Progenitor cell of endocrine pancreas (in vitro differentiated cells): Measurements from ENCODE around the gene RPRML. TPM values are rescaled to one million over a fixed set of nuclear protein-coding genes. Genes with fewer than 3 reads are reported as not detected.

Source experiments
- DNase-seq: peaks from one replicate; pipeline ENCODE4 v3.0.0; 2021; ENCODE audit warnings: low spot score; ENCODE audit not compliant: unreplicated experiment
- H3K27ac Mint-ChIP-seq: 2 replicates; pipeline ENCODE4 v1.8.0; 2021; ENCODE audit warnings: mild to moderate bottlenecking, moderate library complexity, mixed read lengths
- H3K27me3 Mint-ChIP-seq: 2 replicates; pipeline ENCODE4 v1.8.0; 2021; ENCODE audit warnings: mixed read lengths
- H3K36me3 Mint-ChIP-seq: 2 replicates; pipeline ENCODE4 v1.8.0; 2022; ENCODE audit warnings: mixed read lengths; ENCODE audit not compliant: insufficient read depth
- H3K4me1 Mint-ChIP-seq: 2 replicates; pipeline ENCODE4 v1.8.0; 2021; ENCODE audit warnings: low read depth, mixed read lengths
- H3K4me3 Mint-ChIP-seq: 2 replicates; pipeline ENCODE4 v1.8.0; 2021; ENCODE audit warnings: low read depth, mild to moderate bottlenecking, moderate library complexity, mixed read lengths
- H3K9me3 Mint-ChIP-seq: 2 replicates; pipeline ENCODE4 v1.8.0; 2021; ENCODE audit warnings: low read depth, mixed read lengths
- microRNA-seq: library from miRNA; unstranded; fragments of <30 nt; microRNA quantifications from one replicate; pipeline ENCODE4 v1.1.0, GENCODE V29; 2020; ENCODE audit warnings: borderline number of aligned reads; ENCODE audit not compliant: unreplicated experiment
- total RNA-seq: library from RNA; stranded (reverse); gene quantifications from 2 replicates; pipeline ENCODE4 v1.2.1, GENCODE V29; 2021
- TF ChIP-seq, protein P1 (sequence below): fragments of 200-600 bp; sonication (generic); IDR thresholded peaks from one replicate; pipeline ENCODE4 v1.5.0; 2021; ENCODE audit warnings: antibody characterized with exemption, mild to moderate bottlenecking; ENCODE audit not compliant: unreplicated experiment

RPRML gene
- total RNA-seq, 1 donor from 2014 or later, result not detected

DNA sequence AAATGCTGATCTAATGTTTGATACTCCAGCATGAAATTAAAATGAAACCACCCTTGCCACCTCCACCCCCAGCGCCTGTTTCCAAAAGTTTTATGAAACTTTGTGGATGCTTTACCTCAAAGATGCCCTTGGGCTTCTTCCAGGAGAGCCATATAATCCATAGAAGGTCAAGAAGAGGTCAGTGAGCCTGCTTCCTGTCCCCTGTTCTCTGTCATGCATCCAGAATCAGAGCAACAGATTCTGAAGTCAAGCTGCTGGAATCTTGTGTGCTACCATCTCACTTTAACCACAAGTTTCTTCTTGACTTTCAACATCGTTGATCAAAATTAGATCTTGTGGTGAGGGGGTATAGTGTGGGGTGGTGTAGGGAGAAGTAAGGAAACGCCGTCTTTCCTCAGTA is 47.5 kb downstream of the RPRML start:
- no peaks in the 10 kb centered on the region for H3K9me3 Mint-ChIP-seq
- H3K4me3 Mint-ChIP-seq, result no peak overlapping the region
- no peaks in the 10 kb centered on the region for H3K27me3 Mint-ChIP-seq
- peaks cover 12% of the 10 kb centered on the region for H3K36me3 Mint-ChIP-seq
- no peak overlapping the region for H3K27ac Mint-ChIP-seq
- DNase-seq, result no peak
- peaks cover 16% of the 10 kb centered on the region for H3K4me1 Mint-ChIP-seq
- TF ChIP-seq, protein P1, sequence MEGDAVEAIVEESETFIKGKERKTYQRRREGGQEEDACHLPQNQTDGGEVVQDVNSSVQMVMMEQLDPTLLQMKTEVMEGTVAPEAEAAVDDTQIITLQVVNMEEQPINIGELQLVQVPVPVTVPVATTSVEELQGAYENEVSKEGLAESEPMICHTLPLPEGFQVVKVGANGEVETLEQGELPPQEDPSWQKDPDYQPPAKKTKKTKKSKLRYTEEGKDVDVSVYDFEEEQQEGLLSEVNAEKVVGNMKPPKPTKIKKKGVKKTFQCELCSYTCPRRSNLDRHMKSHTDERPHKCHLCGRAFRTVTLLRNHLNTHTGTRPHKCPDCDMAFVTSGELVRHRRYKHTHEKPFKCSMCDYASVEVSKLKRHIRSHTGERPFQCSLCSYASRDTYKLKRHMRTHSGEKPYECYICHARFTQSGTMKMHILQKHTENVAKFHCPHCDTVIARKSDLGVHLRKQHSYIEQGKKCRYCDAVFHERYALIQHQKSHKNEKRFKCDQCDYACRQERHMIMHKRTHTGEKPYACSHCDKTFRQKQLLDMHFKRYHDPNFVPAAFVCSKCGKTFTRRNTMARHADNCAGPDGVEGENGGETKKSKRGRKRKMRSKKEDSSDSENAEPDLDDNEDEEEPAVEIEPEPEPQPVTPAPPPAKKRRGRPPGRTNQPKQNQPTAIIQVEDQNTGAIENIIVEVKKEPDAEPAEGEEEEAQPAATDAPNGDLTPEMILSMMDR, result no peak

DNA sequence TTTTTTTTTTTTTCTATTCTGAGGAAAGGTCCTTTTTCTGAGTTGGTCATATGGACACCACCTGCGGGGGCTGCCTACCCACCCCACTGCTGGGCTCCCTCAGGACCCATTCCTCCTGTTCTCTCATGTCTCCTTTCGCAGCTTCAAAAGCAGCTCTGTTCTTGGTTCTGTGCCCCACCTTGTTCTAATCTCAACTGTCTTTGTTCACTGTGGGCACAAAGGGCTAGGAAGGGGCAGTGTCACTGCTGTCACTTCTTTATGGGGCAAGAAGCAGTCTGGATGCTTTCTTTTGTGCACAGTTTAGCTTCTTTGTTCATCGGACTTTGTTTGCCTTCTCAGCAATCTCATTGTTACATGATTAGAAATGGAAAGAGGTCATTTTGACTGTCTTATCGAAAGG is 49.0 kb downstream of the RPRML start:
- Mint-ChIP-seq H3K27ac (no peak overlapping the region), H3K36me3 (peaks cover 12% of the 10 kb centered on the region), H3K4me1 (peaks cover 31% of the 10 kb centered on the region), H3K27me3 (no peaks in the 10 kb centered on the region), H3K9me3 (no peaks in the 10 kb centered on the region), H3K4me3 (no peak overlapping the region)
- TF ChIP-seq, protein P1, result no peak
- DNase-seq, result no peak

DNA sequence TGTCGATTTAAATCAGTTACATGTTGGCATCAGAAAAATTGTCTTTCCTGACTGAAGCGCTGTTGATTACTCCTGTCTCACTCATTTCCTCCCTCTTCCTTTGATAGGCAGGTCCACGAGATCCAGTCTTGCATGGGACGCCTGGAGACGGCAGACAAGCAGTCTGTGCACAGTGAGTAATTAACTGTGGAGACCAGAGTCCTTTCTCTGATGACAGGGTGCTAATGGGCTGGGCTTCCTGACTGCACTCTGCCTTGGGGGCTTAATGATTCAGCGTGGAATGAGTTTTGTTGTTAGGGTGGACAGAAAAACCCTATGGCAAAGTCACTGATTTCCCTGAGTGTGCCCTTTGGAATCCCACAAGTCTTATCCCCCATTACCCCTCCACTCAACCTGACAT is 49.6 kb downstream of the RPRML start:
- Mint-ChIP-seq H3K27me3 (no peaks in the 10 kb centered on the region), H3K4me3 (no peak overlapping the region), H3K9me3 (no peaks in the 10 kb centered on the region), H3K27ac (no peak overlapping the region), H3K4me1 (peaks cover 31% of the 10 kb centered on the region), H3K36me3 (peaks cover 12% of the 10 kb centered on the region)
- TF ChIP-seq, protein P1, result no peak
- no peak for DNase-seq

DNA sequence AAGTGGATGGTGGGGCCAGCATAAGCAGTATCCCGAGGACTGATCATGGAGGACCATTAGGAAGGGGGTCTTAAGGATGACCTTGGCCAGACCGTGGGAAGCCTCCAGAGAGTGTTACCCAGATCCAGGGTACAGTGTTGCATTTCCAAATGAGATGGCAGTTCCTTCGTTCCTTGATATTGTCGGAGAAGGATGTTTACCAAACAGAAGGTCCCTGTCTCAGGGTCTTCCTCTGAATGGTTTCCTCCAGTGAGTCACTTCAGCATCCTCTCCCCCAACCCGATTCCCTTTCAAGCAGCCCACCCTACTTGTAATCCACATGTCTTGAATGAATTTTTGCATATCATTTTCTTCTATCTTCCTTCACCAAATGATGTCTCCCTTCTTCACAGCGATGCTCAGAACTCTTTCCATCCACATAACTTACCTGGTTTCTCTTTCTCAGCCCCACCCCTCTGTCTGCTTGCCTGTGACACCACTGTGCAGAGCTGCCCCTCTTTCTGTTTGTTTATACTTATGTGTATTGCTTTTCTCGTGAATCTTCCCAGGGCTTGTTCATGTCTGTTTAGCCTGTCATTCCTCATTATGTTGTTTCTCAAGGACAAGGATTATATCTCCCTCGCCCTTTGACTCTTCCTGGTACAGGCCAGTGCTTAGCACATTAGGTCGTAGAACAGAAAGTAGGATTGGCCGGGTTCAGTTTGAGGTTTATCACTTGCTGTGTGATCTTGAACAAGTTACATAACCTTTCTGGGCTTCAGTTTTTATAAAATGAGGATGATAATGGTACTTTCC is 50.4 kb downstream of the RPRML start:
- Mint-ChIP-seq H3K4me1 (peaks cover 36% of the 10 kb centered on the region), H3K9me3 (no peaks in the 10 kb centered on the region), H3K27me3 (no peaks in the 10 kb centered on the region), H3K27ac (no peak overlapping the region), H3K36me3 (peaks cover 8% of the 10 kb centered on the region), H3K4me3 (no peak overlapping the region)
- TF ChIP-seq, protein P1, result no peak
- no peak for DNase-seq

Small RNA genes within 50 kb of the gene (microRNA-seq; reads per million reads assigned to microRNA genes)
- not detected for gene MIR5089

Other genes starting within 250 kb of the RPRML start
- gene WNT3, start 160.6 kb downstream of the RPRML start, total RNA-seq, result 7.2 and 8.1 TPM in 2 replicates
- gene WNT9B, start 127.7 kb downstream of the RPRML start, total RNA-seq, result 0.98 and 2.4 TPM in 2 replicates
- 57.1 and 63.2 TPM in 2 replicates for gene GOSR2, start 56.1 kb downstream of the RPRML start, total RNA-seq
- 79.1 and 87.4 TPM in 2 replicates for gene CDC27, start 210.0 kb upstream of the RPRML start, total RNA-seq
- 0.86 and 1.1 TPM in 2 replicates for gene MYL4, start 230.1 kb upstream of the RPRML start, total RNA-seq